HepG2 (cell line): ENCODE measurements around the gene SNCAIP.

Experiments
- CTCF ChIP-seq: sonication (generic); formaldehyde crosslinking; IDR thresholded peaks from 2 replicates; pipeline ENCODE4 v1.5.0; 2020; ENCODE audit warnings: mild to moderate bottlenecking, missing genetic modification reagents, moderate library complexity
- ELF4 ChIP-seq: sonication (generic); formaldehyde crosslinking; IDR thresholded peaks from 2 replicates; pipeline ENCODE4 v1.5.0; 2020; ENCODE audit warnings: missing genetic modification reagents, mild to moderate bottlenecking, moderate library complexity, borderline replicate concordance
- JUNB ChIP-seq: sonication (generic); formaldehyde crosslinking; IDR thresholded peaks from 2 replicates; pipeline ENCODE4 v1.8.0; 2022; ENCODE audit warnings: missing genetic modification reagents, mild to moderate bottlenecking, borderline replicate concordance
- NR2C2 ChIP-seq: sonication (generic); formaldehyde crosslinking; IDR thresholded peaks from 2 replicates; pipeline ENCODE4 v1.4.0; 2020; ENCODE audit warnings: missing genetic modification reagents, mild to moderate bottlenecking, moderate library complexity, borderline replicate concordance
- NR3C1 ChIP-seq: sonication (generic); formaldehyde crosslinking; IDR thresholded peaks from 2 replicates; pipeline ENCODE4 v1.4.0; 2020; ENCODE audit warnings: missing genetic modification reagents
- SMARCE1 ChIP-seq: fragments of 450-650 bp; IDR thresholded peaks from 2 replicates; pipeline ENCODE4 v1.6.1; 2017; ENCODE audit warnings: borderline replicate concordance
- ZNF124 ChIP-seq: sonication (generic); formaldehyde crosslinking; IDR thresholded peaks from 2 replicates; pipeline ENCODE4 v1.4.0; 2020; ENCODE audit warnings: missing genetic modification reagents
- ZNF354B ChIP-seq: sonication (generic); formaldehyde crosslinking; IDR thresholded peaks from 2 replicates; pipeline ENCODE4 v1.8.0; 2022; ENCODE audit warnings: mild to moderate bottlenecking, missing genetic modification reagents
- ZNF740 ChIP-seq: sonication (generic); formaldehyde crosslinking; IDR thresholded peaks from 2 replicates; pipeline ENCODE4 v1.4.0; 2020; ENCODE audit warnings: missing genetic modification reagents
- TF ChIP-seq, protein P1 (sequence below), 2 experiments: IDR thresholded peaks; 2 replicates each; pipeline ENCODE4 v1.6.1; 2011 to 2012; ENCODE audit warnings: low read length in 2 of 2, borderline replicate concordance in 1 of 2, low read depth in 1 of 2, mild to moderate bottlenecking in 1 of 2, moderate library complexity in 1 of 2
- TF ChIP-seq, protein P2 (sequence below): sonication (generic); formaldehyde crosslinking; IDR thresholded peaks from 2 replicates; pipeline ENCODE4 v1.5.0; 2020; ENCODE audit warnings: missing genetic modification reagents, mild to moderate bottlenecking, borderline replicate concordance

- TF ChIP-seq, protein P1, sequence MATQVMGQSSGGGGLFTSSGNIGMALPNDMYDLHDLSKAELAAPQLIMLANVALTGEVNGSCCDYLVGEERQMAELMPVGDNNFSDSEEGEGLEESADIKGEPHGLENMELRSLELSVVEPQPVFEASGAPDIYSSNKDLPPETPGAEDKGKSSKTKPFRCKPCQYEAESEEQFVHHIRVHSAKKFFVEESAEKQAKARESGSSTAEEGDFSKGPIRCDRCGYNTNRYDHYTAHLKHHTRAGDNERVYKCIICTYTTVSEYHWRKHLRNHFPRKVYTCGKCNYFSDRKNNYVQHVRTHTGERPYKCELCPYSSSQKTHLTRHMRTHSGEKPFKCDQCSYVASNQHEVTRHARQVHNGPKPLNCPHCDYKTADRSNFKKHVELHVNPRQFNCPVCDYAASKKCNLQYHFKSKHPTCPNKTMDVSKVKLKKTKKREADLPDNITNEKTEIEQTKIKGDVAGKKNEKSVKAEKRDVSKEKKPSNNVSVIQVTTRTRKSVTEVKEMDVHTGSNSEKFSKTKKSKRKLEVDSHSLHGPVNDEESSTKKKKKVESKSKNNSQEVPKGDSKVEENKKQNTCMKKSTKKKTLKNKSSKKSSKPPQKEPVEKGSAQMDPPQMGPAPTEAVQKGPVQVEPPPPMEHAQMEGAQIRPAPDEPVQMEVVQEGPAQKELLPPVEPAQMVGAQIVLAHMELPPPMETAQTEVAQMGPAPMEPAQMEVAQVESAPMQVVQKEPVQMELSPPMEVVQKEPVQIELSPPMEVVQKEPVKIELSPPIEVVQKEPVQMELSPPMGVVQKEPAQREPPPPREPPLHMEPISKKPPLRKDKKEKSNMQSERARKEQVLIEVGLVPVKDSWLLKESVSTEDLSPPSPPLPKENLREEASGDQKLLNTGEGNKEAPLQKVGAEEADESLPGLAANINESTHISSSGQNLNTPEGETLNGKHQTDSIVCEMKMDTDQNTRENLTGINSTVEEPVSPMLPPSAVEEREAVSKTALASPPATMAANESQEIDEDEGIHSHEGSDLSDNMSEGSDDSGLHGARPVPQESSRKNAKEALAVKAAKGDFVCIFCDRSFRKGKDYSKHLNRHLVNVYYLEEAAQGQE (IDR thresholded peaks at IDR 0.05; ENCODE audit: borderline replicate concordance in 1 of 2, low read depth in 1 of 2, low read length in 2 of 2): no peak
- TF ChIP-seq, protein P2, sequence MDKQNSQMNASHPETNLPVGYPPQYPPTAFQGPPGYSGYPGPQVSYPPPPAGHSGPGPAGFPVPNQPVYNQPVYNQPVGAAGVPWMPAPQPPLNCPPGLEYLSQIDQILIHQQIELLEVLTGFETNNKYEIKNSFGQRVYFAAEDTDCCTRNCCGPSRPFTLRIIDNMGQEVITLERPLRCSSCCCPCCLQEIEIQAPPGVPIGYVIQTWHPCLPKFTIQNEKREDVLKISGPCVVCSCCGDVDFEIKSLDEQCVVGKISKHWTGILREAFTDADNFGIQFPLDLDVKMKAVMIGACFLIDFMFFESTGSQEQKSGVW (CRISPR knock-in tag): no peak
- TF ChIP-seq ZNF740 (CRISPR knock-in tag): no peak
- no peak for TF ChIP-seq NR2C2
- no peak for TF ChIP-seq ELF4 (CRISPR knock-in tag)
- no peak for TF ChIP-seq NR3C1
- no peak for TF ChIP-seq JUNB (CRISPR knock-in tag)
- no peak for TF ChIP-seq SMARCE1
- no peak for TF ChIP-seq ZNF124 (CRISPR knock-in tag)
- no peak for TF ChIP-seq ZNF354B (CRISPR knock-in tag)
- TF ChIP-seq CTCF (CRISPR knock-in tag): no peak
Observed at GRCh38 chr5:122431298-122431697, 119.3 kb downstream of the SNCAIP start.
